Activated T-cell treated with anti-CD3 and anti-CD28 coated beads, Interleukin-2, amount 50 U/mL, for 24 hours (primary cell): Measurements from ENCODE around the gene SIX3.

Experiments used
- DNase-seq: peaks from one replicate; pipeline ENCODE4 v3.0.0-alpha.2; 2020
- H3K27ac Mint-ChIP-seq: 2 replicates; pipeline ENCODE4 v1.8.0; 2020; ENCODE audit warnings: mild to moderate bottlenecking, mixed read lengths
- H3K27me3 Mint-ChIP-seq: 2 replicates; pipeline ENCODE4 v1.8.0; 2020; ENCODE audit warnings: mixed read lengths
- H3K36me3 Mint-ChIP-seq: 2 replicates; pipeline ENCODE4 v1.8.0; 2020; ENCODE audit warnings: low read depth, mixed read lengths
- H3K4me1 Mint-ChIP-seq: 2 replicates; pipeline ENCODE4 v1.8.0; 2020; ENCODE audit warnings: low read depth, mixed read lengths
- H3K4me3 Mint-ChIP-seq: 2 replicates; pipeline ENCODE4 v1.8.0; 2020; ENCODE audit warnings: mild to moderate bottlenecking, moderate library complexity, mixed read lengths
- H3K9me3 Mint-ChIP-seq: 2 replicates; pipeline ENCODE4 v1.8.0; 2020; ENCODE audit warnings: mixed read lengths

Gene SIX3

DNA sequence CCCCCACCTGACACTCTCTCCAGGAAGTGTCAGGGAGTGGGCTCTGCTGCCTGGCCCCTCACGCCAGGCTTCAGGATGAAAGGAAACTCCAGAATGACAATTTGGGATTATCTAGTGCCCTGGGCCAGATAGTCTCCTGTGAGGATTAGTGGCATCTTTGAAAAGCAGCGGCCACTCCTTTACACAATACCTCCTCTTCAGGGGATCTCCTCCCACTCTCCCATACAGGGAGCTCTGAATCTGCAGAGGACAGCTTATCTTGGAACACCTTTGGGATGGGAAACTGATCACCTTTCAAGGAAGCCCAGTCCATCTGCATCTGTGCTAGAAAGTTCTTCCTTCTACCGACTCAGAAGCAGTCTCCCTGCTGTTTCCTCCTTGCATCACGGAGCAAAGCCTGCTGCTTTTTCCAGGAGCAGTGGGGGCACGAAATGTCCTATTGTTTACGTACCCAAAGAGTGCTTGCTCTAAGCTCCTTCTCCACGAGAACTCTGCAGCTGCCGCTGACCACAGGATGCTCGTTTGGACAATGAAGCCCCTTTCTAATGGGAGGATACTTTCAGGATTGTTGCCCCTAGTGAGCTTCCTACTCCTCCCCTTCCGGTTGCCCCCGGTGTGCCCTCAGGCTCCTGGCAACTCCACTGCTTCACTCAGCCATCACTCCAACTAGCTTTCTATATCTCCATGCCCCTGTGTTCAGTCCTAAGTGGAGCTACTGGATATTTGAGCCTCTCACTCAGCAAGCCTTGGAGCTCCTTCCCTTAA is 31.5 kb downstream of the SIX3 start:
- Mint-ChIP-seq H3K27me3 (peaks cover 15% of the 10 kb centered on the region), H3K4me1 (peaks cover 3% of the 10 kb centered on the region), H3K4me3 (no peak overlapping the region), H3K36me3 (no peaks in the 10 kb centered on the region), H3K9me3 (no peaks in the 10 kb centered on the region), H3K27ac (no peak overlapping the region)
- no peak for DNase-seq

DNA sequence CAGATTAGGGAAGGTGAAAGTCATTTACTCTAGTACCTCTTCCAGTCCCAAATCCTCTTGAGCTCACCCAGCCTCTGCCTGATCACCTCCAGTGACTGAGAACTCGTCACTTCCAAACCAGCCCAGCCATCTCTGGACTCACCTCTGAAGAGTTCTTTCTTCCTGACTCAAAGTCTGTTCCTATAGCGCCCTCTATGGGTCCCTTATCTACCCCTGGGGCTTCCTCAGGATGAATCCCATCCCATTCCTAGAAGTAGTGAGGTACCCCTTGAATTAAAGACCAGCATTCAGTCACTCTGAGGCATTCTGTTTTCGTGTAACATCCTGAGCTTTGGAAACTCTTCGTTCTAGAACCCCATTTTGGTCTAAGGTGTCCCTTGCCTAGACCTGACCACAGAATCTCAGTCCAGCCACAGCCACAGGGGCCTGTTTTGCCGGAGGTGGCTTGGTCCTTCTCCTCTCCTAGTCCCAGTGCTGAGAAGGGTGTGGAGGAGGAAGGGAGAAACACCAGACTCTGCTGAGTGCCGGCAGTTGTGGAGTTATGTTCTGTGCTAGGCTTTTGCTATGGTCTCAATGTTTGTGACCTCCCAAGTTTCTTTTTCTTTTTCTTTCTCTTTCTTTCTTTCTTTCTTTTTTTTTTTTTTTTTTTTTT is 32.7 kb downstream of the SIX3 start:
- DNase-seq: no peak
- H3K9me3 Mint-ChIP-seq: no peaks in the 10 kb centered on the region
- peaks cover 19% of the 10 kb centered on the region for H3K27me3 Mint-ChIP-seq
- H3K4me1 Mint-ChIP-seq: peaks cover 3% of the 10 kb centered on the region
- H3K36me3 Mint-ChIP-seq: no peaks in the 10 kb centered on the region
- no peak overlapping the region for H3K27ac Mint-ChIP-seq
- H3K4me3 Mint-ChIP-seq: no peak overlapping the region

DNA sequence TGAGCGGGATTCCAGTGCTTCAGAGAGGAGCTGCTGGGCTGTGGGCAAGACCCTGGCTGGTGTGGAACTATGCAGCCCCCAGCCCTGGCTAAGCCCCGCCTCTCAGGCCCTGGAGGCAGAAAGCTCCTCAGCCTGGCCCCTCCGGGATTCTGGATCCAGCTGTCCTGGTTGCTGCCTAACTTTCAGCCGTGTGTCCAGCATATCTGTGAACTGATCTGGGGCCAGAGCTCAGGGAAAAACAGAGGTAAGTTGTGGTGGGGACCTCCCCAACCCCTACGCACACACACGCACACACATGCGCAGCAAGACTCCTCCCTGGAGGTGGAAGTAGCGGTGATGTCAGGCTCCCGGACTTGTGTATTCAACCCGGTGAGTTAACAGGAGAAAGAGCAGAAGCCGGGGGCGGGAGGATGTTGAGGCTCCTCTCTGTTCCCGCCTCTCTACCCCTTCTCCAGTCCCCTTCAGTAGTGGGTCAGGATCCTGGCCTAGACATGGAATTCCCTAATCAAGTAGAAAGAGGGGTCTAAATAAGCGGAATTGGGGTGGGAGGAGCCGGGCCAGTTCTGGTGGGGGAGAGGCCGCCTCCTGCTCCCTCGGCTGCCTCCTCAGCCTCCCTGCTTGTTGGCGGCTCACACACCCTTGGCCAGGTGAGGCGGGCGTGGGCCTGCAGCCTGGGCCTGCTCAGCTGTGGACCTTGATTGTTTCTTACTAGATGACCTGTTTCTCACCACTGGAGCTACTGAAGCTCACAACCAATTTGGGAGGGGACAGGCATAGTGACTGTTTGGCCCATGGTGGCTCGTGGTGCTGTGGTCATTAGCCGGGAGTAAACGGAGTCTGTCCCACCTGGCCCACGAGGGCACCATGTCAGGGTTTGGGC is 34.3 kb downstream of the SIX3 start:
- peaks cover 17% of the 10 kb centered on the region for H3K27me3 Mint-ChIP-seq
- H3K9me3 Mint-ChIP-seq: no peaks in the 10 kb centered on the region
- DNase-seq: no peak
- no peak overlapping the region for H3K27ac Mint-ChIP-seq
- H3K4me1 Mint-ChIP-seq: peaks cover 3% of the 10 kb centered on the region
- no peak overlapping the region for H3K4me3 Mint-ChIP-seq
- no peaks in the 10 kb centered on the region for H3K36me3 Mint-ChIP-seq

DNA sequence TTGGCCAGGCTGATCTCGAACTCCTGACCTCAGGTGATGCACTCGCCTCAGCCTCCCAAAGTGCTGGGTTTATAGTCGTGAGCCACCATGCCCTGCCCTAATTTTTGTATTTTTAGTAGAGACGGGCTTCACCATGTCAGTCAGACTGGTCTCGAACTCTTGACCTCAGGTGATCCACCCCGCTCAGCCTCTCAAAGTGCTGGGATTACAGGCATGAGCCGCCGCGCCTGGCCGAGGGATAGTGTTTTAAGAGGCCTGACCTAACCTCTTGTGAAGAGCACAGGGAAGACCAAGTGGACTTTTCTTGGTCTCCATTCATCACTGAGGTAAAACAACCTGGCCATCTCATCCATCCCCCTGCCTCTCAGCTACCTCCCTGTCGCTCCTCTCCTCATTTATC is 38.1 kb downstream of the SIX3 start:
- DNase-seq: no peak
- Mint-ChIP-seq H3K27ac (no peak overlapping the region), H3K4me3 (no peak overlapping the region), H3K36me3 (no peaks in the 10 kb centered on the region), H3K27me3 (peaks cover 31% of the 10 kb centered on the region), H3K9me3 (no peaks in the 10 kb centered on the region), H3K4me1 (peaks cover 2% of the 10 kb centered on the region)

DNA sequence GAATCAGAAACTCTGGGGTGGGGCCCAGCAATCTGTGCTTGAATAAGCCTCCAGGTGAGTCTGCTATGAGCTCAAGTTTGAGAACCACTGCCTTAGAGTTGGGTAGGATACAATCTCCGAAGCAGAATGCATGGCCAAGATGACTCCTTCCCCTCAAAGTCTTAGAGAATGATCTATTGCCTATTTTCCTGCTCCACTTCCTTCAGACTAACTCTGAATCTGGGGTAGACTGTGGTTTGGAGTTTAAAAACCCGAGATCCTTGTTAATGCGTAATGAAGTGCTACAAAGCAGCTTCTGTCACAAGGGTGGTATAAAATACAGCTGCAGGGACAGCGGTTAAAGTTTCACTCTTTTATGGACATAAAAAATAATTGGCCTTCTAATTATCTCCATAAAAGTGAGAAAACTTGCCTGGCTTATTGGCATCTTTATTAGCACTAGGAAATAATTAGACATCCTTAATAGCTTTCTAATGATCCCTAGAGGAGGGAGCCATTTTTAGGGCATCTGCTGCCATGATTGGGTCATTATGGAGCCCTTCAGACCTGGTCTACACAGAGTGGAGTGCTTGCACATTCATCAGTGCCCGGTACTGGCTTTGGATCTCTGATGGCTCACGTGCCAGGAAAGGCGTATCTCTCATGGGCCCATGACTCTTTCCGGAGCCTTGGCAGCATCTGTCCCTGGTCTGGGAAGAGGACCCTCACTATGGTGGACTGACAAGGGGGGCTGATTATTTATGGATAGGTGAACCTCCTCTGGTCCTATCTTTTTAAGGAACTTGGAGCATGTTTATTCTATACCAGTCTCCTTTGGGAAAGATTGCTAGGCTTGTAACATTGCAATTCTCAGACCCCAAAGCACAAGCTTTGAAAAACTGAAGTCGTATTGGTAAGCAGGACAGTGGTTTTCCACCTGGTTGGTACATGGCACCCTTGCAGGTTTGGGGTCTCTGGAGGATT is 39.5 kb downstream of the SIX3 start:
- DNase-seq: no peak
- no peaks in the 10 kb centered on the region for H3K36me3 Mint-ChIP-seq
- no peak overlapping the region for H3K4me3 Mint-ChIP-seq
- H3K4me1 Mint-ChIP-seq: peaks cover 2% of the 10 kb centered on the region
- no peak overlapping the region for H3K27ac Mint-ChIP-seq
- H3K27me3 Mint-ChIP-seq: peaks cover 32% of the 10 kb centered on the region
- H3K9me3 Mint-ChIP-seq: no peaks in the 10 kb centered on the region

DNA sequence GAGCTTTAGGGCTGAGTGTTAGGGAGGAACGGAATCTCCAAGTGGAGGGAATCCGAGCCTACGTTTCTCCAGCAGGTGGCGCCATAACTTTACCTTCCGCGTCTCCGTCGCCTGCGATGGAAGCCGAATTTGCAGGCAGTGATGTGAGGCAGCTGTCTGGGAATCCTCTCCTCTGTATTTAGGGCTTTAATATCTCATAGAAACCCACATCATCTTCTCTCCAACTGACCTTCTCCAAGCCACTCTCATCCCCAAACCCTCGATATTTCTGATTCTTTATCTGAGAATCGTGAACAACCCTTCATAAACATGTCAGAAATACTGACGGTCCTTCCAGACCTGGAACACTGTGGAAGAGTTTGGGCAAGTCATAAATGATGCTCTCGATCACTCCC is 40.2 kb downstream of the SIX3 start:
- H3K27ac Mint-ChIP-seq: no peak overlapping the region
- H3K4me3 Mint-ChIP-seq: no peak overlapping the region
- no peaks in the 10 kb centered on the region for H3K9me3 Mint-ChIP-seq
- H3K36me3 Mint-ChIP-seq: no peaks in the 10 kb centered on the region
- peaks cover 39% of the 10 kb centered on the region for H3K27me3 Mint-ChIP-seq
- H3K4me1 Mint-ChIP-seq: peaks cover 2% of the 10 kb centered on the region
- peak; percentile 73 for DNase-seq

DNA sequence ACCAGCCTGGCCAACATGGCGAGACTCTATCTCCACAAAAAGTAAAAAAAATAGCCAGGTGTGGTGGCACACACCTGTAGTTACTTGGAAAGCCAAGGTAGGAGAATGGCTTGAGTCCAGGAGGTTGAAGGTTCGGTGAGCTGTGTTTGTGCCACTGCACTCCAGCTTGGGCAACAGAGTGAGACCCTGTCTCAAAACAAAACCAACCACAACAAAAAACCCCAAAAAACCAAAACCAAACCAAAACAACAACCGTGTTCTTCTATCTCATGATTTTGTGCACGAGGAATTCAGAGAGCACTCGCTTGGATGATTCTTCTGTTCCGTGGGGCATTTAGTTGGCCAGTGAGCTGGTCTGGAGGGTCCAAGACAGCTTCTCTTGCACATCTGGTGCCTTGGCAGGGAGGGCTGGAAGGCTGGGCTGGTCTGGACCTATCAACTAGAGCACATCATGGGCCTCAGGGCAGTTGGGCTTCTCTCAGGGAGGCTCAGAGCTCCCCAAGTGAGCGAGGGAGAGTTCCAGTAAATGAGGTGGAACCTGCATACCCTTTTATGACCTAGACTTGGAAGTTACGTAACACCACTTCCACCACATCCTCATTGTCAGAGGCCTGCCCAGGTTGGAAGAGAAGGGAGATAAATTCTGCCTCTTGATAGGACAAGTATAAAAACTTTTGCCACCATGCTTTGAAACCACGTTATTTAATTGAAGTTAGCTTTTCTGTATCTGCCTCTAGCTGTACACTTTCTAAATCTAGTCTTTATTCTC is 42.5 kb downstream of the SIX3 start:
- peaks cover 41% of the 10 kb centered on the region for H3K27me3 Mint-ChIP-seq
- no peak overlapping the region for H3K27ac Mint-ChIP-seq

DNA sequence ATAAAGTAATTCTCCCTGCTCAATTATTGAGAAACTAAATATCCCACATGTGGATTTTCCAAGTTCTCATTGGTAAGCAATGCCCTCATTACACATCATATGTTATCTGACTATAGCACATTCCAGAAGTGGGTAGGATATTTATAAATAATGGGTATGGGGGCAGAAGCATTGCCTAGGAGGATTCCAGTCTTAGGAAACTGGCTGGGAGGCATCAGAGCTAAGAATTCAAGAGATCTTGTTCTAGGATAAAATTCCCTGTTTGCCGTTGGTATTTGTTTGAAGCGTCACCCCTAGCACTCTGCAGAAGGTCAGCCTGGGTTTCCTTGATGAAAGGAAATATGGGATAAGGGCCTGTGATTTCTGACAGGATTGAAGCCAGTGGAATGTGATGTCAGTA is 47.7 kb downstream of the SIX3 start:
- Mint-ChIP-seq H3K4me3 (no peak overlapping the region), H3K27ac (no peak overlapping the region), H3K4me1 (no peaks in the 10 kb centered on the region), H3K27me3 (peaks cover 62% of the 10 kb centered on the region), H3K36me3 (no peaks in the 10 kb centered on the region), H3K9me3 (peaks cover 7% of the 10 kb centered on the region)
- DNase-seq: no peak

More for the DNA sequence above, 42.5 kb downstream of the SIX3 start:
- H3K36me3 Mint-ChIP-seq: no peaks in the 10 kb centered on the region
- H3K4me1 Mint-ChIP-seq: peaks cover 2% of the 10 kb centered on the region
- no peak for DNase-seq
- no peak overlapping the region for H3K4me3 Mint-ChIP-seq
- H3K9me3 Mint-ChIP-seq: peaks cover 2% of the 10 kb centered on the region

DNA sequence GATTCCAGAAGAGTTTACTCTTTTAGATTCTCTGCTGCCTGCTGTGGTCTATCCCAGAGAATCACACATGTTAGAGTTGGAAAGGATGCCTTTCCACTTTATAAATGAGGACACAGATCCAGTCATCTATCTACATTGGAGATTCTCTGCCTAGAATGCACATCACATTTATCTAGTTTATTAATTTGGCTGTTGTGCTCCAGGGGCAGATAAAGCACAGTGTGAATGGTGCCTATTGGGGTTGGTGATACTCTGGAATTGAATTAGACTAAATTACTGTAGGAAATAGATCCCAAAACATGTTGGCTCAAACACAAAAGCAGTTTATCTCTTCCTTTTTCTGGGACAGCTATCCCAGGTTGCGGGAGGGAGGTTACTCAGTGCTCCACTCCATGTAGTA is 52.9 kb downstream of the SIX3 start:
- Mint-ChIP-seq H3K27me3 (peaks cover 80% of the 10 kb centered on the region), H3K9me3 (peaks cover 6% of the 10 kb centered on the region), H3K4me1 (no peaks in the 10 kb centered on the region), H3K27ac (no peak overlapping the region), H3K4me3 (no peak overlapping the region), H3K36me3 (no peaks in the 10 kb centered on the region)
- DNase-seq: no peak
